UCSD-AML1 (cell line): ENCODE measurements around the gene KCTD1.

Experiments
- DNase-seq: peaks from one replicate; lab custom pipeline; 2025; ENCODE audit not compliant: unreplicated experiment; lab: John Stamatoyannopoulos, UW

KCTD1 gene

DNA sequence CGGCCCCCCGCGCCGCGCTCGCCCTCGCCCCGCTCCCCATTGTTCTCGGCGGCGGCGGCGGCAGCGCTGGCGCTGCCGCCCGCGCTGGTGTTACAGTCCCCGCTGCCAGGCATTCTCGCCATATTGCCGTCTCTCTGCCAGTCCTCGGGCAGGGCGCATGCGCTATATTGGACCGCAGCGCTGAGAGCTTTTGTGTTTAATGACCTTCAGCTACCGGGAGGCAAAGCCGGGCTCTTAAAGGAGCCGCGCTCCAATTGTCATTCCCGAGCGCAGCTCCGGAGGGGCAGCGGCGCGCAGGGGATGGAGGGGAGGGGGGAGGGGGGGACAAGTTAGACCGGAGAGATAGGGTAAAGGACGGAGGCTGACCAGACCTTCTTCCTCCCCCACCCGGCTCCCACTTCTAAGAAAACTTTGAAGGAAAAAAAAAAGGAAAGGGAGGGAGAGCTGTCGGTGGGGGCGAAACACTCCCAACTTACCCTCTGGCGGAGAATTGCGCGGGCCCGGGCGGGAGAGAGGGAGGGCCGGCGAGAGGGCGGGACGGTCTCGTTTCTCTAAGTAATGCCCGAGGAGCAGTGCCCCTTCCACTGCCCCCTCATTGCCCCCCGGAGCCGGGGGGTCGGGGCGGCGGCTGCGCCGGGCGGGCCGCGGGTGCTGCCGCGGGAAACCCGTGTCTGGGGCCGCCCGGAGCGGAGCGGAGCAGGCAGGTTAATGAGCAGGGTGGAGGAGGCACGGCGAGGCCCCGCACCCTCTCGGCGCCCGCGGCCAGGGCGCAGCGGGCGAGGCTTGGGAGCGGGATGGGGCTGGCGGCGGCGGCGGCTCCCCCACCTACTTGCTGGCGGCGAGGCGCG lies at the start of gene KCTD1:
Gene KCTD1 (minus strand): TSS at position 139 of the 848 bp plus-strand sequence. CDS start 17 bp downstream, at position 122.
- DNase-seq = peak; percentile 72

DNA sequence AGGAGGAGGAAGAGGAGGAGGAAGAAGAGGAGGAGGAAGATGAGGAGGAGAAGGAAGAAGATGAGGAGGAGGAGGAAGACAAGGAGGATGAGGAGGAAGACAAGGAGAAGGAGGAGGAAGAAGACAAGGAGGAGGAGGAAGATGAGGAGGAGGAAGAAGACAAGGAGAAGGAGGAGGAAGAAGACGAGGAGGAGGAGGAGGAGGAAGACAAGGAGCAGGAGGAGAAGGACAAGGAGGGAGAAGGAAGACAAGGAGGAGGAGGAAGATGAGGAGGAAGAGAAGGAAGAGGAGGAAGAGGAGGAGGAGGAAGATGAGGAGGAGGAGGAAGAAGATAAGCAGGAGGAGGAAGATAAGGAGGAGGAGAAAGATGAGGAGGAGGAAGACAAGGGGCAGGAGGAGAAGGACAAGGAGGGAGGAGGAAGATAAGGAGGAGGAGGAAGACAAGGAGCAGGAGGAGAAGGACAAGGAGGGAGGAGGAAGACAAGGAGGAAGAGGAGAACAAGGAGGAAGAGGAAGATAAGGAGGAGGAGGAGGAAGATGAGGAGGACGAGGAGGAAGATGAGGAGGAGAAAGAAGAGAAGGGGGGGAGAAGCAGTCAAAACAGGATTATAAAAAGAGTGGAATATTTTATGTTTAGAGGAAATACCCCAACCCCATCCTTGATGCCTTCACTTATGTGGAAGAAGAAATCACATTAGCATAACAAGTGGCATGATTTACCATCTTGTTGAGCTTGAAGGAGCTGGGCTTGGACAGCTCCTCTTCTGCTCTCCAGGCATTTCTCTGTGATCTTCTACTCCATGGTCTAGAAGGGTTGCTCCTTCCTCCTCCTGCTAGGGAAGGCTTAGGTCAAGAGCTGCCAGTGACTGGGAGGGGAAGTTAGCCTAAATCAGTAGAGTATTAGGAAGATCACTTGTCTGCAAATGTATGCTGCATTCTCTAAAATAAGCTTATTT lies 45.3 kb upstream of the KCTD1 start:
- no peak for DNase-seq

DNA sequence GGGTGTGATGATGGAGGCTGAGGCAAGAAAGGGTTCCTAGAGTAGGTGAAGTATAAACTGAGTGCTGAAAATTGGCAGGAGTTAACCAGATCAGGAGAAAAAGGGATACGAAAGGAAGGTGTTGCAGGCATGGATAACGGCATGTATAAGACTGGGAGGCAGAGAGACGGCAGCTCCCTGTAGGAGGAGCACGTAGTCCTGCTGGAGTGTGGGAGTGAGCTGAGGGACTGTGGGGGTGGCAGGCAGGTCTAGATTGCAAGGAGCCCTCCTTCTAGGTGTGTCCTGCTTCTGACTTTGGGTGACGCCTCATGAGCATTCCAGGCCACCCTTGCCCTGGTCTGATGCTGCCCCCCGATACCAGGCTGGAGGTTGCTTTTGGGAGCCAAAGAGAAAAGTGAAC lies 36.4 kb upstream of the KCTD1 start:
- DNase-seq = no peak

DNA sequence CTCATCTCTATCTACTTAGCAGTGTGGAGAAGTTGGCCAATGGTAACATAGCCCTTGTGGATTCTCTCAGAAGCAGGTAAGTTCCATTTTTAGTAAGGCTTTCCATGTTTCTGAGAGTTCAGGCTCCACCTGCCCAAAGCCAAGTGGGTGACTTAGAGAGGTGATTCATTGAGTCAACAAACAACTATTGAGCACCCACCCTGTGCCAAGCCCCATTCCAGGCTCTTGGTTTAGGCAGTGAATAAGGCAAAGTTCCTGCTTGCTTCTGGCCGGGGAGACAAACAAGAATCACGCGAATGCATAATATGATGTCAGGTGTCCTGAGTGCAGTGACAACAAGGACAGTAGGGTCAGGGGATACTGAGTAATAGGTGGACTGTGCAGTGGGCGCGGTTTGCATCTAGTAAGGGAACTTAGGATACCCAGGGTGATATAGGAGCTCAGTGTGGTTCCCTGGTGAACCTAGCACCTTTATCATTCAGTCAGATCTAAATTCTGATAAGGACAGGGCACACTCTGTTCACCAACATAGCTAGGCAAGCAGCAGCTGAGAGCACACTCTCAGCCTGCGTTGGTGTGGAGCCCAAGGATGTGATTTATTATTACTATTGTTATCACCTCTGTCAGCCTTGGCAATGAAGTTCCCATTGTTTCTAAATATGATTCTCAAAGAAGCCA lies 31.7 kb upstream of the KCTD1 start:
- DNase-seq = no peak

DNA sequence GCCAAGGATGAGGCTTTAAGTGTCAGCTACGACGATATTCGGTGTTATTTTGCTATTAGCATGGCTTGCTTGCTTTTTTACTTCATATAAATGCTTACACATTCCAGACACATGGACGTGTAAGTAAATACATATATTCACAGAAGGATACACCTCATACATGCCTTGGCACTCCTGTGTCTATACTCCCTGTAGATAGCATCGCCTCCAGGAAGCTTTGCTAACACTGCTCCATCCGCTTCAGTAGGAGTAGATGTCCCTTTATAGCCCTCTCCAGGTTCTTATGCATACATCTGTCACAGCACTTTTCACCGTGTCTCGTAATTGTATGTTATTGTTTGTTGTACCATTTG lies 27.5 kb upstream of the KCTD1 start:
- no peak for DNase-seq

DNA sequence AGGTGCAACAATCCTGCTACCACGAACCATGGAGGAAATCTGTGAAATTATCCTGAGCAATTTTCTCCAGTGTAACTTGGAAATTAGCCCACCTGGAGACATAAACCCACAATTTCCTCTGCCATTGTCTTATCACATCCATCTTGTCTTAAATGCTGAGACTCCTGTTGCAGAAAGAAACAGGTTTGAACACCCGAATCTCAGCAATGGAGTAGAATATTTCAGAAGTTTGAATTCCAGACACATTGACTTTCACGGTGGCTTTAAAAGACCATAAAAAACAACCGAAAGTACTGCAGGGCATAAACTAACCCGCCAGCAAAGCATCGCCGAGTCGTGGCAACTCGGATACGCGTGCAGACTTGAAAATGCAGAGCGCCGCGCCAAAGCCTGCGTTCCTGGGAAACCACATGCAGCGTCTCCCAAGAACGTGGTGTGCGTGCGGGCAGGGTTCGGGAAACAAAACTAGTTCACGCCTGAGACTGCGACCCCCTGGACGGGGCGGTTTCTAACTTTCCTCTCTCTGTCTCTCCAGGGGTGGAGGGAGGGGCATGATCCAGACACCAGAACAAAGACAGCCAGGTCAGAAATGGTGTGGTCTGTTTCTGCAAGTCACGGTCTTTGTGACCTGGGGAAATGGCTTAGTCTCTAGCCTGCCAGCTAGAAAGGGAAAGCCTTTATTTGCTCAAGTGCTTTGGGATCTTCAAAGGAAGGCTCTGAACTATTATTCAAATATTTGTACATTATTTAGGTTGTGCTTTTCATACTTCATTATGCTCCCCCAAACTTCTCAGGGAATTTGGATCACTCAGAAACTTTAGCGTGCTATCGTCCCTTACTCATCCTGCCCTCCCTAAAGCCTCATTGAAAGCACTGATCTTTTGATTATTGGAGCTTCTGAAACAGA lies 26.9 kb upstream of the KCTD1 start:
- peak; percentile 13 for DNase-seq

DNA sequence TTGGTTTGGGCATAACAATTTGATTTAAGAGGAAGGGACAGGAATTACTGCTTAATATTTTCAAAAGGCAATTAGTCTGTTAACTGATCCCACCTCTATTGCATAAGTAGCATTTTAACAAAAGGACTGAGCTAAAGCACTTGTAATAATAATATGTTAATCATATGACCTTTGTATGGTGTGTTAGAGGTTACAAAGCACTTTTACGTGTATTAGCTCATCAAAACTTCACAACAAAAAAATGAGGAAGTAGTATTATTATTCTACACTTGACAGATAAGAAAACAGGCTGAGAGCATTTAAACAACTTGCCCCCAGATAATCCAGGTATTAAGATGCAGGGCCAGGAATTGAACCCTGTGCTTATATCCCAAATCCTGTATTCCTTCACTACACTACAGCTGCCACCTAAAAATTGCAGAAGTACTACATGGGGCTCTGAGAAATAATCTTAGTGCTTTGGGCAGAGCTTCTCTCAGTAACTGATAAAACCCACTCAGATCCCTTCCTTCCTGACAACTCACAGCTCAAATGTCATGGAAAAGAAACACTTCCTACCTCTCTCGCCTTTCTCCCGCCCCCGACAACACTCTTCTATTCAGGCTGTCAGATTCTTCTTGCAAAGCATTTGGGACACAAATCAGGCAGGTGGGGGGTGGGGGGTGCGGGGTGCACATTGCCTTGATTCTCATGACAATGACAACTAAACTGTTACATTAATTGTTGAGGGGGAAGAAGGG lies 20.7 kb upstream of the KCTD1 start:
- no peak for DNase-seq

- DNase-seq = no peak
These were observed 20.2 kb upstream of the KCTD1 start for GRCh38 chr18:26568513-26568912.

- no peak for DNase-seq
These were observed 18.7 kb upstream of the KCTD1 start for GRCh38 chr18:26566874-26567555.

DNA sequence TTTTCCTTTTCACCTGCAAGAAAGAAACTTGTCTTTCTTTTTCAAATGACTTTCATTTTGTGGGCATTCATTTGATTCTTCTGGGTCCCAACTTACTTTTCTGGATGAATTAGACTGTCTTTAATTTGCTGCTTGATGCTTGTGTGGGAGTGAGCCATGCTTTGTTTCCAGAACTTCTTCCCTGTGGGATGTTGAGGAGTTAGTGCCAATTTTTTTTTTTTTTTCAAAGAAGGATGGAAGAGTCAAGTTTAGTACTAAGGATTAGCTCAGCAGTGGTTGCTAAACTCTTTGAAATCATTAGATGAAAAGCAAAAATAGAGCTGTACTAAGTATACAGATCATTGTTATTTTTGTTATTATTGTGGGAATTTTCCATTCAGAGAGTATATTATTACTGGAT lies 17.2 kb upstream of the KCTD1 start:
- no peak for DNase-seq

GRCh38 chr18:26563024-26563423 lies 14.7 kb upstream of the KCTD1 start:
- DNase-seq = no peak

DNA sequence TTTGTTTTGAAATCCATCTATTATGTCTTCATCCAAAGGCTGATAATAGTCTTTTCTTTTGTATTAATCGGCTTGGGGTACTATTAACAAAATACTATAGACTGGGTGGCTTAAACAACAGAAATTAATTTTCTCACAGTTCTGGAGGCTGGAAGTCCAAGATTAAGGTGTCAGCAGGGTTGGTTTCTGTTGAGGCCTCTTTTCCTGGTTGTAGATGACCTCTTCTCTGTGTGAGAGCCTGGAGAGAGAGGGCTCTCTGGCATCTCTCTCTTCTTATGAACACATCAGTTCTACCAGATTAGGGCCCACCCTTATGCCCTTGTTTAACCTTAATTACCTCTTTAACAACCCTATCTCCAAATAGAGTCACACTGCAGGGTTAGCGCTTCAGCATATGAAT lies 14.2 kb upstream of the KCTD1 start:
- DNase-seq = no peak

DNA sequence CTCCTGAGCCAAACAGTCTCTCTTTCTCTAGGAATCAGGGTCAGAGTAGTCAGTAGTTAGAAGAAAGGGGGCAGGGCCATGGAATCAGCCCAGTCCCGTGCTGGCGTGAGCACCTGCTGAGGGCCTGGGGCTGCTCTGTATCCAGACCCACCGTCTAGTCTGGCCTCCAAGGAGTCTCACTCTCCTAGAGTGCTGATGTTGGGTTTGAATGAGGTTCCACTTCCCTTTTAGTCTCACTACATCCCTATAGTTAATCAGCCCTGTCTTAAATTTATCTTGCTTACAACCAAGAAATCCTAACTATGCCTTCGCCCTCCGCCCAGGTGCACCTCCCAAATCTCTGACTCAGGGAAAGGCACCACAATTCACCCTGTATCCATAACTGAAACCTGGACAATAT lies 13.4 kb upstream of the KCTD1 start:
- no peak for DNase-seq

DNA sequence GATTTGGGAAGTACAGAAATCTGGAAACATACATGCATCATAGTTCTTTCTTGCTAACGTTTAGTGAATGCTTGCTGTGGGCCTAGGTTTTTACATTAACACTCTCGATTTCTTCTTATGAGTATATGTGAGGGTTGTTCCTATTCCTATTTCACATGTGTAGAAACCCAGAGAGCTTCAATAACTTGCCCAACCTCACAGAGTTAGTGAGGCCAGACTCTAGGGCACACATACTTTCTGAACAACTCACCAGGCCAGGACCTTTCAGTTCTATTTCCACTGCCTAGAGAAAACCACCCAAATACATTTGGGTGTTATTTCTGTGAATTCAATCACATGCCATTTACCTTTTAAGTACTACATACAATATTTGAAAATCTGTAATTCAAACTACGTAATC lies 8.2 kb upstream of the KCTD1 start:
- no peak for DNase-seq

DNA sequence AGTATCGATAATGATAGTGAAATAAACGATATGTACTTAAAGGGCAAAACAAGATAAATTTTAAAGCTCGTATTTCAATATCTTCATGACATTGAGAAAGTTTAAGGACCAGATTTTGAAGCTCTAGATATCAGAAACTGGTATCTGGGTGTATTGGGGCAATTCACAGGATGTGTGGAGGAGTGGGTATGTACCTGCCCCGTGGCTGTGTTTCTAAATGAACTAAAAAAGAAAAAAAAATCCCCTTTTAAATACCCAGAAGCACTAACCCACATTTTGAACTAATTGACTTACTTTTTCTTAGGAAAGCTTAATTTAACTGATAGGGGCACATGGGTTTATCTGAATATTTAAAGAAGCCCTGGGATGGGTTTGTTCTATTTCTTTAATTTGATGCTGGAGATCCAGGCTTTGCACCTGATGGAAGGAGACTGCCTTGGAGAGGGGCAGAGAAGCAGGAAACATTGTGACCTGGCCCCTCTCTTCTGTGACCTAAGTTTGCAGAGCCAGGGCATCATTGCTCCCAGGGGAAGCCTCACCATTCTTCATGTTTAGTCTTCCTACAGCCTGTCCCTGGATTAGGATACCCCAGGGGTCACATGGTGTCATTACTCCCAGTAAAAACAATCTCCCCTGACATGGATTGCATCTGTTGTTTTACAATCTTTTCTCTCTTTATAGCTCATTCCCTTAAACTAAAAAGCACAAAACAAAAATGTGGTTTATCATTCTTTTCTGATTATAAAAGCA lies 7.6 kb upstream of the KCTD1 start:
- no peak for DNase-seq

DNA sequence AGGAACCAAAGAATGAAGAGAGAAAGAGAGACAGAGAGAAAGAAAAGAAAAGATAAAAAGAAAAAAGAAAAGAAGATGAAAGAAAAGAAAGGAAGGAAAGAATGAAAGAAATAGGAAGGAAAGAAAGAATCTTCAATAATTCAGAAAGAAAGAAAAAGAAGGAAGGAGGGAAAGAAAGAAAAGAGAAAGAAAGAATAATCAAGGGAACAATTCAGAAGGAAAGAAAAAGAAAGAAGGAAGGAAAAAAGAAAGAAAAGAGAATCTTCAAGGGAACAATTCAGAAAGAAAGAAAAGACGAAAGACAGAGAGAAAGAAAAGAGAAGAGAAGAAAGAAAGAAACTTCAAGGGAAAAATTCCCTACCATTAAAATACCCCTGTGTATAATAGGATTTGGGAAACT lies 5.6 kb upstream of the KCTD1 start:
- no peak for DNase-seq

GRCh38 chr18:26551695-26552081 lies 3.3 kb upstream of the KCTD1 start:
- no peak for DNase-seq

DNA sequence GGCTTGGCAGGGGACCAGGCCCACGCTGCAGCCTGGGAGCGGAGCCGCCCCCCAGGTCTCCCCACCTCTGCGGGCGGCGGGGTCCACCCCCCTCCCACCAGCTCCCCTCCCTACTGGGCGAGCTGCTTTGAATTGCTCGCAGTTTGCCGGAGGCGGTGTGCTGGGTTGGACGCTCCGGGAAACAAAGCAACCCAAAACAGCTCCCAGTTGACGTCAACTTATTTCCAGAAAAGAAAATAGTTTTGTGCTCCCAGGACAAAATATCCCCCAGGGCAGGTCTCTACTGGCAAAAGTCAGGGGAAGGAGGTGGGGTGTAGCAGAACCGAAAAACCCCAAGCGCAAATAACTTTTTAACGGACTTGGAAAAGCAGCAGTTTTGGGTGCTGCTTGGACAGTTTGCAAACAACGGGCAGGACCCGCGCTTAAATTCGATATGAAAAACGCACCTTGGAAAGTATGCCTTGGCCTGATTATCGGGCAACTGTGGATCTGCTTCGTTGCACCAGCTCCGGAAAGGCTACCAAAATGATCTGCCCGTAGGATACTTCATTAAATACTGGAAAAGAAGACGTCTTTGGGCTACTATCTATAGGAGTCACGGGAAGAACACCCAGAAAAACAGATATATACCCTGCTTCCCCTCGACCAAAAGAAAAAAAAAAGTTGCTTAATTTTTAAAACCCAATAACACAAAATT lies 2.8 kb upstream of the KCTD1 start:
- DNase-seq = no peak
